ENCODE data around the gene GSDMA.

GRCh38 chr17:39999067-39999466 is 36.3 kb downstream of the GSDMA start:
- TF ChIP-seq CTCF (IDR thresholded peaks at IDR 0.05; ENCODE audit: poor library complexity) (no peak), EZH2 (IDR thresholded peaks at IDR 0.05; ENCODE audit: borderline replicate concordance) (no peak), EZH2phosphoT487 (IDR thresholded peaks at IDR 0.05; ENCODE audit: low read depth, severe bottlenecking, unreplicated experiment) (no peak)
